HG03196 (cell line): Measurements from ENCODE around the gene TRIM26.
"Not testable (repeated sequence)": the region's sequence is repeated elsewhere in the genome, so short reads cannot be mapped to it uniquely, and the experiment has no call there.

ENCODE experiments used
- ATAC-seq: cut with Tn5 transposase; IDR thresholded peaks from one replicate; pipeline ENCODE4 v1.9.1; 2021; ENCODE audit not compliant: unreplicated experiment

The TRIM26 gene

DNA sequence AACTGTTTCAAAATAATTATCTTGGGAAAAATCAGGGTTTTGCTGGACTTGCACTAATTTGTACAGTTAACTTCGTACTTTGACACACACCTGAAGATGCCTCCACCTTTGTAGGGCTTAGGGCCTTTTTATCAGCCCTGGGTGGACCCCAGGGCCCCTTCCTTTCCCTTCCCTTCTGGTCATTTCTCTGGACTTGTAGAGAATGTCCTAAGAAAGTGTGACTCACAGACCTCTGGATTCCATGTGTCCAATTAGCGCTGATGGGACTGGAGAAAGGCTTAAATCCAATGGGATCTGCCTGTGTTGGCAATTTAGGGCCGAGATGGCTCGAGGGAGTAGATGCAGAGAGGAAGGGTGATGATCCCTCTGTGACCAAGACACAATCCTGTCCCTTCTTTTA is 40.5 kb downstream of the TRIM26 start:
- ATAC-seq, result no peak

- ATAC-seq, result no peak
Measured at GRCh38 chr6:30171677-30172471, 41.3 kb downstream of the TRIM26 start.

- no peak for ATAC-seq
Measured at GRCh38 chr6:30169658-30170614, 43.3 kb downstream of the TRIM26 start.

- ATAC-seq, result no peak
Measured at GRCh38 chr6:30168741-30169140, 44.5 kb downstream of the TRIM26 start.

DNA sequence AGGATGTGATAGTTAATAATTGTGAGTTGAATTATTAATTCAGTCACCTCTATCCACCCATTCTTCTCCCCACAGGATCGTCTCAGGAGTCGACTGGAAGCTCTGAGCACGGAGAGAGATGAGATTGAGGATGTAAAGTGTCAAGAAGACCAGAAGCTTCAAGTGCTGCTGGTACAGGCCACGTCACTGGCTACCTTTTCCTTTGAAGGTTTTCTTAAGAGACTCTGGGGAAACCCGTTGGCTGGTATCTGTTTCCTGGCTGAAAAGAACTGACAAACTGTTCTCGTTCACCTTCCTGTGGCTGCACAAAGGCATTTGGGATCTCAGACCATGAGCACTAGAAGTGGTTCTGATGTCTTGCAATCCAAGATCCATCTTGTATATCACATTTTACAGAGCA is 46.1 kb downstream of the TRIM26 start:
- no peak for ATAC-seq

DNA sequence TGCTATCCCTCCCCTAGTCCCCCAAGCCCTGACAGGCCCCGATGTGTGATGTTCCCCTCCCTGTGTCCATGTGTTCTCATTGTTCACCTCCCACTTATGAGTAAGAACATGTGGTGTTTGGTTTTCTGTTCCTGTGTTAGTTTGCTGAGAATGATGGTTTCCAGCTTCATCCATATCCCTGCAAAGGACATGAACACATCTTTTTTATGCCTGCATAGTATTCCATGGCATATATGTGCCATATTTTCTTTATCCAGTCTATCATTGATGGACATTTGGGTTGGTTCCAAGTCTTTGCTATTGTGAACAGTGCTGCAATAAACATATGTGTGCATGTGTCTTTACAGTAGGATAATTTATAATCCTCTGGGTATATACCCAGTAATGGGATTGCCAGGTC is 48.0 kb downstream of the TRIM26 start:
- not testable (repeated sequence) for ATAC-seq

GRCh38 chr6:30164714-30165113 is 48.5 kb downstream of the TRIM26 start:
- no peak for ATAC-seq

- ATAC-seq, result no peak
Measured at GRCh38 chr6:30163918-30164654, 49.1 kb downstream of the TRIM26 start.

DNA sequence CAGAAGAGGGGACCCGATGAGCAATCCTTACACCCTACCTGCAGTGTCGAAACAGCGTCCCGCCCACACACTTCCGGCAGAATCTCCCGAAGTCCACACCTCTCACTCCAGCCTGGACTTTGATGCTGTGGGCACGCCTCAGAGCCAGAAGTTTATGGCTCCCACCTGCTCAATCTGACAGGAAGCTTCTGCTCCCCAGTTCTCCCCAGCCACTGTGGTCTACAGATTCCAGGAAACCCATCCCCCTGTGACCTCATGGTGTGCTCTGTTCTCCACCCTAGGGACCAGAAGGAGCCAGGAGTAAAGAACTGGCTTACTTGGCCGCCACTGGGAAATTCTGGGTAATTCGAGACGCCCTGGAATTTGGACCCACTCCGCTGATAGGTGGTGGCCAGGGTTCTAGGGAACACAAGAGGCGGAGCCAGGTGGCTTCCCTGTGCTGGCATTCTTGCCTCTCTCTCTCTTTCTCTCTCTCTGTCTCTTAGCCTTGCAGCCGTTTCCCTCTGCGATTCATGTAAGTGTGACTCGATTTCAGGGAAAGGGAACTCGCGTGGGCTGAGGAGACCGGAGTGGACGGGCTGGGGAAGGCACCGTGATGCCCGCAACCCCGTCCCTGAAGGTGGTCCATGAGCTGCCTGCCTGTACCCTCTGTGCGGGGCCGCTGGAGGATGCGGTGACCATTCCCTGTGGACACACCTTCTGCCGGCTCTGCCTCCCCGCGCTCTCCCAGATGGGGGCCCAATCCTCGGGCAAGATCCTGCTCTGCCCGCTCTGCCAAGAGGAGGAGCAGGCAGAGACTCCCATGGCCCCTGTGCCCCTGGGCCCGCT is 49.9 kb downstream of the TRIM26 start, which contains the start of gene TRIM15:
TSS of gene TRIM15 (plus strand) at position 457 of the 828 bp plus-strand sequence. CDS start at position 596, 139 bp downstream.
- ATAC-seq, result no peak

- no peak for ATAC-seq
Measured at GRCh38 chr6:30162265-30163089, 50.7 kb downstream of the TRIM26 start.

GRCh38 chr6:30160785-30161531 is 52.2 kb downstream of the TRIM26 start, which contains the start of gene TRIM10:
TSS of gene TRIM10 (minus strand) at chr6:30161211. CDS start at chr6:30160858, 353 bp downstream.
- ATAC-seq, result no peak

DNA sequence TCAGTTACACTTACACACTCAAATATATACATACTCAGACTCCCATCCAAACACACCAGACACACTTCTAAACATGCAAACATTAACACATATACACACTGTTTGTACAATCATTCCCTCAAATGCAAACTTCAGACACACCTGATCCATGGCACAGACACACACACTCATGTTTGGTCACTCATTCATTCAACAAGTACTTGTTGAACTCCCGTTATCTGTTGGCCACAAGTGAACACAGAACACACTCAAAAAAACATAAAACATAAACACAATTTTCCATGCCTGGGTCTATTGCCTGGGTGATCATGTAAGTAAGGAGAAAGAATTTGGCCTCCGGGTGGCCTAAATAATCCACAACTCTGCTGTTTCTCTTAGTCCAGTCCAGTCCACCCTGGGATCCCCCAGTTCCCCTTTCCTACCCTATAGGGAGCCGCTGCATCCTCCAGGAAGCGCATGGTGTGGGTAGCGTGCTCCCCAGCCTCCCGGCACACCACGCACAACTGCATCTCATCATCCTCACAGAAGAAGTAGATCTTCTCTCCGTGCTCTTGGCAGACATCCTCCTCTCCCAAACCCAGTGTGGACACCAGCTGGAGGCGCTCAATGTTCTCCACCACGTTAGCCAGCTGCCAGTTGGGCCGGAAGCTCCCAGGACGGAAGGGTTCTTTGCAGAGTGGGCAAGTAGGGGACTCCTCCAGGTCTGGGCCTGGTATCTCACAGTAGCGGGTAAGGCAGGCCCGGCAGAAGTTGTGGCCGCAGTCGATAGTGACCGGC is 53.0 kb downstream of the TRIM26 start:
- ATAC-seq, result no peak

GRCh38 chr6:30158475-30159040 is 54.6 kb downstream of the TRIM26 start:
- no peak for ATAC-seq

DNA sequence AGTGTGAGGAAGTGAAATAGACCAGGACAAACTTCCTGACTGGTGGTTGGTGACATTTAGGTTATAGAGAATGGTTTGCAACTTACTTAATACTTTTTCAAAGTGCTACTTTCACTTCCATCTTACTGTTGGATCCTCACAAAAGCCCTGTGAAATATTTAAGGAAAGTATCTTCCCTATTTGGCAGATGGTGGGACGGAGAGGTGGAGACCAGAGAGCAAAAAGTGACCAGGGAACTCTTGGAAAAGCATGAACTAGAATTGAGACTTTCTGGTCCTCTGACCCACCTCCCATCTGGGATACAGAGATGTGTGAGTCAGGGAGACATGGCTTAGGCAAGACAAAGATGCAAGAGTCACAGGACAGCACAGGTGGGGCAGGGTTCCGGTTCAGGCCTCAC is 55.2 kb downstream of the TRIM26 start:
- no peak for ATAC-seq

GRCh38 chr6:30157581-30157980 is 55.6 kb downstream of the TRIM26 start:
- ATAC-seq, result no peak

GRCh38 chr6:30156774-30157173 is 56.4 kb downstream of the TRIM26 start:
- no peak for ATAC-seq

GRCh38 chr6:30156262-30156599 is 57.0 kb downstream of the TRIM26 start:
- ATAC-seq, result no peak
